Measurements from ENCODE around the gene PSMC2. TPM values are rescaled to one million over a fixed set of nuclear protein-coding genes. Genes with fewer than 3 reads are reported as not detected.

PSMC2 gene
- total and polyA plus RNA-seq, 12 donors: 67.7 to 157 (median 124) TPM

DNA sequence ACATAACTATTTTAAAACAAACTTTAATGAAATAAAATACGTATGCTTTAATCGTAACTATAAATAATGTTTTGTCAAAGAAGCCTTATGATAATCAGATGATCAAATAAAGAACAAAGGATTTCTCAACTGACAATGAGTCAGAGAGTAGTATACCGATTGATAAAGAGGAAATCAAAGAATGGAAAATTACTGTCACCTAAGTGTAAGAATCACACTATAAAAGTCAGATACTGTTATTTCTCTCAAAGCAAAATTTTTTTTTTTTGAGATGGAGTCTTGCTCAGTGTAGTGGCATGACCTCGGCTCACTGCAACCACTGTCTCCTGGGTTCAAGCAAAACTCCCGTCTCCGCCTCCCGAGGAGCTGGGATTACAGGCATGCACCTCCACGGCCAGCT, 21.7 kb upstream of the PSMC2 start:
- intact Hi-C loops (cut with DNase I): no loop called here
- Histone ChIP-seq H3K4me3 (no peak overlapping the region), H3K27ac (no peak overlapping the region), H3K27me3 (no peaks in the 10 kb centered on the region), H3K36me3 (peaks cover 0 to 98% (median 40%) of the 10 kb centered on the region in 9 donors), H3K4me1 (no peaks in the 10 kb centered on the region), H3K9me3 (no peaks in the 10 kb centered on the region)
- ATAC-seq: no peak
- no peak for DNase-seq
- TF ChIP-seq, protein P1, sequence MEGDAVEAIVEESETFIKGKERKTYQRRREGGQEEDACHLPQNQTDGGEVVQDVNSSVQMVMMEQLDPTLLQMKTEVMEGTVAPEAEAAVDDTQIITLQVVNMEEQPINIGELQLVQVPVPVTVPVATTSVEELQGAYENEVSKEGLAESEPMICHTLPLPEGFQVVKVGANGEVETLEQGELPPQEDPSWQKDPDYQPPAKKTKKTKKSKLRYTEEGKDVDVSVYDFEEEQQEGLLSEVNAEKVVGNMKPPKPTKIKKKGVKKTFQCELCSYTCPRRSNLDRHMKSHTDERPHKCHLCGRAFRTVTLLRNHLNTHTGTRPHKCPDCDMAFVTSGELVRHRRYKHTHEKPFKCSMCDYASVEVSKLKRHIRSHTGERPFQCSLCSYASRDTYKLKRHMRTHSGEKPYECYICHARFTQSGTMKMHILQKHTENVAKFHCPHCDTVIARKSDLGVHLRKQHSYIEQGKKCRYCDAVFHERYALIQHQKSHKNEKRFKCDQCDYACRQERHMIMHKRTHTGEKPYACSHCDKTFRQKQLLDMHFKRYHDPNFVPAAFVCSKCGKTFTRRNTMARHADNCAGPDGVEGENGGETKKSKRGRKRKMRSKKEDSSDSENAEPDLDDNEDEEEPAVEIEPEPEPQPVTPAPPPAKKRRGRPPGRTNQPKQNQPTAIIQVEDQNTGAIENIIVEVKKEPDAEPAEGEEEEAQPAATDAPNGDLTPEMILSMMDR (IDR thresholded peaks at IDR 0.05): no peak
- WGBS, 2 donors: 92 to 94% methylated on average over 8 of the region's 8 CpGs

DNA sequence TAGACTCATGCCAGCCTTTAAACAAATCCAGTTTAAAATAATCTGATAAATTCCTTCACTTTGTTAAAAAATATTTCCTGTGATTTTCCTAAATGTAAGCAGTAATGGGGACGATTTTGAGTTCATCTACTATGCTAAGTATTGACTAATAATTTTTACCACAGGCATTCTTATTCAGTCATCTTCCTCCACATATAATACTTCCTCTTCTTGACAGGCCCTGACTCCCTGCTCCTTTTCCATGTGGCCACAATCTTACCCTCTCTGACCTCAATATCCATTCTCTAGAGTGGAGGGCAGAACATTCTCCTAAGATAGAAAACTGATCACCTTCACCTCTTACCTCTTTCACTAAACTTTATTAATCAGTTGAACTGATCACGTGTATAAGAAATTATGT, 10.7 kb upstream of the PSMC2 start:
- ATAC-seq: no peak
- DNase-seq: no peak
- no peak overlapping the region for H3K4me3 ChIP-seq
- intact Hi-C loops (cut with DNase I): no loop called here
- no peak overlapping the region for H3K27ac ChIP-seq
- H3K9me3 ChIP-seq: no peaks in the 10 kb centered on the region
- no peaks in the 10 kb centered on the region for H3K27me3 ChIP-seq
- H3K36me3 ChIP-seq: peaks cover 0 to 100% (median 32%) of the 10 kb centered on the region in 9 donors
- WGBS, 2 donors: 93 to 96% methylated on average over 2 of the region's 2 CpGs
- TF ChIP-seq, protein P1 (IDR thresholded peaks at IDR 0.05): no peak
- H3K4me1 ChIP-seq: peaks cover 0 to 13% (median 8%) of the 10 kb centered on the region in 9 donors

DNA sequence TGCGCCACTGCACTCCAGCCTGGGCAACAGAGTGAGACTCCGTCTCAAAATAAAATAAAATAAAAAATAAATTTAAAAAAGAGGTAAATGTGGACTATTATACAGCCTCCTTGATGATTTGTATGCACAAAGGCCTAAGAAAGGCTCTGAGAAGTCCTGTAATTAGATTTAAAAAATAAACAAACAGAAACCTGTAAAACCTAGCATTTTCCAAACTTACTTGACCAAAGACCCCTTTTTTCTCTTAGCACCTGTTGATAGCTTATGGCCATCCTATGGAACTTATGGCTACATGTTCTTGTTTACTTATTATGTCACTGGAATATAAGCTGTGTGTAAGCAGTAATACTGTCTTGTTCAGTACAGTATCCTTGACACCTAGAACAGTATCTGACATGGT, 8.6 kb upstream of the PSMC2 start:
- DNase-seq (no peak), ATAC-seq (no peak)
- Histone ChIP-seq H3K4me1 (peaks cover 0 to 30% (median 18%) of the 10 kb centered on the region in 9 donors), H3K9me3 (no peaks in the 10 kb centered on the region), H3K36me3 (peaks cover 0 to 84% (median 32%) of the 10 kb centered on the region in 9 donors), H3K27ac (no peak overlapping the region), H3K27me3 (no peaks in the 10 kb centered on the region), H3K4me3 (no peak overlapping the region)
- intact Hi-C loops (cut with DNase I): no loop called here
- TF ChIP-seq, protein P1 (IDR thresholded peaks at IDR 0.05): no peak
- WGBS, 2 donors: 99 to 100% methylated on average over 2 of the region's 2 CpGs

DNA sequence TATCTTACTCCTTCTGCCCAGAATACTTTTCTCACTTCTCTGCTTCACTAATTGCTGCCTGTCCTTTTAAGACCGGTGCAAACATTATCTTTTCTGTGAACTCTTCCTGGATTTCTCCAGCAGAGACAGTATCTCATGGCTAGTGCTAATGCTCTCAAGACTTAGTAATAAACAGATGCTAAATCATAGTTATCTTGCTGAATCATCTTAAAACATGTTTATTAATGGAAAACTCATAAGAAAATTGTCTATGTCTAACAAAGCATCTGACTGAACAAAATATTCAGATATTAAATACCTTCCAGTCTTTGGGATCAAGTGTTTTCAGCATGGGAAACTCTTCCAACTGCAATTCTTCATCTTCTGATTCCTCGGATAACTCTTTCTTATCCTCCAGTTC, 6.0 kb upstream of the PSMC2 start:
- Histone ChIP-seq H3K27ac (no peak overlapping the region), H3K4me1 (peaks cover 0 to 37% (median 27%) of the 10 kb centered on the region in 9 donors), H3K36me3 (peaks cover 0 to 58% (median 20%) of the 10 kb centered on the region in 9 donors), H3K9me3 (no peaks in the 10 kb centered on the region), H3K4me3 (no peak overlapping the region), H3K27me3 (no peaks in the 10 kb centered on the region)
- ATAC-seq (no peak), DNase-seq (no peak)
- TF ChIP-seq, protein P1 (IDR thresholded peaks at IDR 0.05): no peak
- intact Hi-C loops (cut with DNase I): loop anchor here in 1 of 10 donors (10.0 kb wide), 1 partner anchor 47 kb away; the partner anchor contains the start of gene PMPCB
- WGBS, 2 donors: 81 to 90% methylated on average over 2 of the region's 2 CpGs
